Measurements from ENCODE around the gene HDAC4. TPM values are rescaled to one million over a fixed set of nuclear protein-coding genes. Genes with fewer than 3 reads are reported as not detected.

Gene HDAC4
- total and polyA plus RNA-seq, 2 experiments from 2014 or later: 9.3 to 10.8 TPM

DNA sequence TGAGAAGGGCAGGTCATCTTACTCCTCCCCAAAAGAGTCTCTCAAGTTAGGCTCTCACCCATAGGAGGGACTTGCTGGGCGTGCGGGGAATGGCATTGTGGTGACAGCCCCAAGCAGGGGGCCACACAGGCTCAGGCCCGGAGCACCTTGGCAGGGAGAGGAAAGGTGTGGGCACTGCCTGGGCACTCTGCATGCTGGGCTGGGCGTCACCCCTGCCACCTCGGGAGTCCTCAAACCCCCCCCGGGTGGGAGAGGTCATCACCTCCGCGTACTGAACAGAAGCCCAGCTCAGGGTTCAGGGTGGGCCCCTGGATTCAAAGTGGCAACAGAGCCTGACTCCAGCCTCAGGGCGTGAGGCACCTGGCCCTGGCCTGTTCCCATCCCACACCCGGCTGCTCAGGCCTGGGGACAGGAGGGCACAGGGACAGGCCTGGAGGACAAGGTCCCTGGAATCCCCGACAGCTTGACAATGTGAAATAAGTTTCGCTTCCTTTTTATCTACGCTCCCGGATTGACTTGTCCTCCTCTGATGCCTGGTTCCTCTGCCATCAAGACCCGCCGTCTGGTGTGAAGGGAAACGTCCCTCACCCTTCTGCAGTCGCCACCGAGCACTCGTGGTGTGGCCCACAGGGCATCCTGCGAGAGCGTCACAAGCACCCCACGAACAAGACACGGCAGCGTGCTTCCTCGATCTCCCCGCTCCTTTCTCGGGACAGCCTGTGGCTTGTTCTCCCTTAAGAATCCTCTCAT lies 97.8 kb downstream of the HDAC4 start:
- no peak for DNase-seq (ENCODE audit: low spot score)
- WGBS (ENCODE audit: low lambda C conversion rate, missing lambda C conversion rate): 93% methylated on average over 28 of the region's 28 CpGs
- Histone ChIP-seq H3K4me3 (no peak overlapping the region), H3K36me3 (replicated peaks; ENCODE audit: insufficient read depth, low read depth) (no peaks in the 10 kb centered on the region), H3K4me2 (no peak overlapping the region), H3K79me2 (peaks cover 95% of the 10 kb centered on the region), H2AFZ (no peak overlapping the region), H3K4me1 (ENCODE audit: insufficient read depth) (peaks cover 57% of the 10 kb centered on the region), H3K27ac (no peak overlapping the region), H3K9me2 (replicated peaks; ENCODE audit: insufficient read depth) (no peaks in the 10 kb centered on the region), H3K9me3 (ENCODE audit: low read depth) (no peaks in the 10 kb centered on the region), H4K20me1 (ENCODE audit: insufficient read depth, poor library complexity, severe bottlenecking) (no peaks in the 10 kb centered on the region), H3K27me3 (no peaks in the 10 kb centered on the region)
- TF ChIP-seq EZH2 (IDR thresholded peaks at IDR 0.05; ENCODE audit: borderline replicate concordance): no peak

DNA sequence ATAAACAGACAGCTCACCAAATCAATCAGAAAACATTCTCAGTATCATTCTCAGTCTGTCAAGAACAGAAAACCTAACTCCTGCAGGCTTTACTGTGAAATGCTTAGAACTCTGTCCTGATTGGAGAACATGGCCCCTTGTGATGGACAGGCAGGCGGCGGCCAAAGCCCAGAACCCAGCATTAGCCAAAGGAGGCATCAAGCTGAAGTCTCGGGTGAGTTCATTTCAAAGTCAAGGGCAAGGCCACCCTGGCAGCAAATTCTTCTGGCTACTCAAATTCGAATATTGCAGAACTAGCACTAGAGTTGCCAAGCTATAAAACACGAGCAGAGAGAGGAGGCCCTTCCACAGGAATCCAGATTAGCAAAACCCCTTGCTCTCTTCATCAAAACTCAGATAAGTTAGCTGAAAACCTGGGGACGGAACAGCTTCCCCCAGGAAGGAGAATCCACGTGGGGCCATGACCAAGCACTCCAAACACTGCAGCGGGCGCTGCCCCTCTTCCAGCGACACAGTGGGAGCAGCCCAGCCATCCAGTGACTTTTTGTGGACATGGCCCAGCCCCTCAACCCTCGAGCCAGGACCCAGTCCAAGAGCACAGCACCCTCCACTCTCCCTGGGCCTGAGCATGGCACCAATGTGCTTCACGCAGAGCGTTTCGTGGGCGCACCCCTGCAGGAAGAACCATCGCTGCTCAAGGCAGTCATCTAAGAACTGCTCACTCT lies 98.6 kb downstream of the HDAC4 start:
- Histone ChIP-seq H4K20me1 (ENCODE audit: insufficient read depth, poor library complexity, severe bottlenecking) (no peaks in the 10 kb centered on the region), H3K27ac (no peak overlapping the region), H3K4me3 (no peak overlapping the region), H3K9me3 (ENCODE audit: low read depth) (no peaks in the 10 kb centered on the region), H2AFZ (no peak overlapping the region), H3K4me2 (no peak overlapping the region), H3K9me2 (replicated peaks; ENCODE audit: insufficient read depth) (no peaks in the 10 kb centered on the region), H3K36me3 (replicated peaks; ENCODE audit: insufficient read depth, low read depth) (no peaks in the 10 kb centered on the region), H3K27me3 (no peaks in the 10 kb centered on the region), H3K4me1 (ENCODE audit: insufficient read depth) (peaks cover 54% of the 10 kb centered on the region), H3K79me2 (peaks cover 95% of the 10 kb centered on the region)
- 85% methylated on average over 16 of the region's 16 CpGs for WGBS (ENCODE audit: low lambda C conversion rate, missing lambda C conversion rate)
- TF ChIP-seq, protein P1, sequence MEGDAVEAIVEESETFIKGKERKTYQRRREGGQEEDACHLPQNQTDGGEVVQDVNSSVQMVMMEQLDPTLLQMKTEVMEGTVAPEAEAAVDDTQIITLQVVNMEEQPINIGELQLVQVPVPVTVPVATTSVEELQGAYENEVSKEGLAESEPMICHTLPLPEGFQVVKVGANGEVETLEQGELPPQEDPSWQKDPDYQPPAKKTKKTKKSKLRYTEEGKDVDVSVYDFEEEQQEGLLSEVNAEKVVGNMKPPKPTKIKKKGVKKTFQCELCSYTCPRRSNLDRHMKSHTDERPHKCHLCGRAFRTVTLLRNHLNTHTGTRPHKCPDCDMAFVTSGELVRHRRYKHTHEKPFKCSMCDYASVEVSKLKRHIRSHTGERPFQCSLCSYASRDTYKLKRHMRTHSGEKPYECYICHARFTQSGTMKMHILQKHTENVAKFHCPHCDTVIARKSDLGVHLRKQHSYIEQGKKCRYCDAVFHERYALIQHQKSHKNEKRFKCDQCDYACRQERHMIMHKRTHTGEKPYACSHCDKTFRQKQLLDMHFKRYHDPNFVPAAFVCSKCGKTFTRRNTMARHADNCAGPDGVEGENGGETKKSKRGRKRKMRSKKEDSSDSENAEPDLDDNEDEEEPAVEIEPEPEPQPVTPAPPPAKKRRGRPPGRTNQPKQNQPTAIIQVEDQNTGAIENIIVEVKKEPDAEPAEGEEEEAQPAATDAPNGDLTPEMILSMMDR (IDR thresholded peaks at IDR 0.05; ENCODE audit: poor library complexity): no peak
- TF ChIP-seq EZH2 (IDR thresholded peaks at IDR 0.05; ENCODE audit: borderline replicate concordance) (no peak), EZH2phosphoT487 (IDR thresholded peaks at IDR 0.05; ENCODE audit: low read depth, severe bottlenecking, unreplicated experiment) (no peak)
- DNase-seq (ENCODE audit: low spot score): no peak

DNA sequence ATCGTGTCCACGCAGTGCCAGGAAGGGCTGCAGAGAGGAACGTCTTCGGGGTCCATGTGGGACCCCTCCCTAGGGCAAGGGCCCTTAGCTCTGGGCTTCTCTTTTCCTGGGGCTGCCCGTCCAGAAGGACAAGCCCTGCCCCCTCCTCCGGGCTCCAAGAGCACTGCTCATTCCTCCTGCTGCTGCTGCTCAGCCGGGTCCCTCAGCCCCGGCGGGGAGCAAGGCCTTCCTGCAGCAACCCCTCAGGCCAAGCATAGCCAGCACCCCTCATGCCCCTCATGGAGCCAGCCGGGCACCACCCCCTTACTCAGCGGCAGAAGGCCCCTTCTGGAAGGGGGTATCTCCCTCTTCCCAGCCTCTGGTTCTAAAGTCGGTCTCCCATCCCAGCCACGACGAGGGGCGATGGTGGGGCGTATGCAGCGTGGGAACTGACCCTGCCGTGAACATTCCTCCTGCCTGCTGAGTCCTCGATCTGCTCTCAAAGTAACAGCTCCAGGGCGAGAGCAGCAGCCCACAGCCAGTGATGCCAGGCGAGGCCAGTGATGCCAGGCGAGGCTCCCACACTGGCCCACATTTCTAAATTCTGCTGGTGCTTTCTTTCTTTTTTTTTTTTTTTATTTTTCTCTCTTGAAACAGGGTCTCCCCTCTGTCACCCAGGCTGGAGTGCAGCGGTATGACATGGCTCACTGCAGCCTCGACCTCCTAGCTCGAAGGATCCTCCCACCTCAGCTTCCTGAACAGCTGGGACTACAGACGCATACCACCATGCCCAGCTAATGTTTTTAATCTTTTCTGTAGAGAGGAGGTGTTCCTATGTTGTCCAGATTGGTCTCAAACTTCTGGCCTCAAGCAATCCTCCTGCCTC lies 99.7 kb downstream of the HDAC4 start:
- Histone ChIP-seq H3K4me3 (no peak overlapping the region), H3K4me1 (ENCODE audit: insufficient read depth) (peaks cover 56% of the 10 kb centered on the region), H3K36me3 (replicated peaks; ENCODE audit: insufficient read depth, low read depth) (no peaks in the 10 kb centered on the region), H3K27ac (no peak overlapping the region), H3K79me2 (peaks cover 88% of the 10 kb centered on the region), H3K27me3 (no peaks in the 10 kb centered on the region), H3K9me2 (replicated peaks; ENCODE audit: insufficient read depth) (no peaks in the 10 kb centered on the region), H3K9me3 (ENCODE audit: low read depth) (no peaks in the 10 kb centered on the region), H2AFZ (no peak overlapping the region), H4K20me1 (ENCODE audit: insufficient read depth, poor library complexity, severe bottlenecking) (peaks cover 2% of the 10 kb centered on the region), H3K4me2 (no peak overlapping the region)
- 87% methylated on average over 26 of the region's 26 CpGs for WGBS (ENCODE audit: low lambda C conversion rate, missing lambda C conversion rate)
- DNase-seq (ENCODE audit: low spot score): no peak
- TF ChIP-seq EZH2 (IDR thresholded peaks at IDR 0.05; ENCODE audit: borderline replicate concordance) (no peak), EZH2phosphoT487 (IDR thresholded peaks at IDR 0.05; ENCODE audit: low read depth, severe bottlenecking, unreplicated experiment) (no peak)
- TF ChIP-seq, protein P1 (IDR thresholded peaks at IDR 0.05; ENCODE audit: poor library complexity): no peak
